ENCODE results near the gene AGAP1.

Gene AGAP1

GRCh38 chr2:235897992-235898391 is 404.1 kb downstream of the AGAP1 start:
- DNase-seq (ENCODE audit: low read depth) = no peak
- H3K4me3 ChIP-seq (ENCODE audit: low read length) = no peak overlapping the region
- TF ChIP-seq CTCF (IDR thresholded peaks at IDR 0.05; ENCODE audit: insufficient read depth, low read depth, low read length, missing control alignments) = no peak

- no peak for TF ChIP-seq CTCF (IDR thresholded peaks at IDR 0.05; ENCODE audit: insufficient read depth, low read depth, low read length, missing control alignments)
- DNase-seq (ENCODE audit: low read depth) = no peak
- H3K4me3 ChIP-seq (ENCODE audit: low read length) = no peak overlapping the region
These were observed 404.9 kb downstream of the AGAP1 start for GRCh38 chr2:235898766-235899165.

- H3K4me3 ChIP-seq (ENCODE audit: low read length) = no peak overlapping the region
- no peak for TF ChIP-seq CTCF (IDR thresholded peaks at IDR 0.05; ENCODE audit: insufficient read depth, low read depth, low read length, missing control alignments)
- peak; percentile 34 for DNase-seq (ENCODE audit: low read depth)
These were observed 406.8 kb downstream of the AGAP1 start for GRCh38 chr2:235900631-235901030.

- TF ChIP-seq CTCF (IDR thresholded peaks at IDR 0.05; ENCODE audit: insufficient read depth, low read depth, low read length, missing control alignments) = no peak
- no peak overlapping the region for H3K4me3 ChIP-seq (ENCODE audit: low read length)
- no peak for DNase-seq (ENCODE audit: low read depth)
These were observed 407.4 kb downstream of the AGAP1 start for GRCh38 chr2:235901243-235901642.

- TF ChIP-seq CTCF (IDR thresholded peaks at IDR 0.05; ENCODE audit: insufficient read depth, low read depth, low read length, missing control alignments) = no peak
- DNase-seq (ENCODE audit: low read depth) = no peak
- no peak overlapping the region for H3K4me3 ChIP-seq (ENCODE audit: low read length)
These were observed 410.1 kb downstream of the AGAP1 start for GRCh38 chr2:235903782-235904584.

- DNase-seq (ENCODE audit: low read depth) = no peak
- H3K4me3 ChIP-seq (ENCODE audit: low read length) = no peak overlapping the region
- TF ChIP-seq CTCF (IDR thresholded peaks at IDR 0.05; ENCODE audit: insufficient read depth, low read depth, low read length, missing control alignments) = no peak
These were observed 410.7 kb downstream of the AGAP1 start for GRCh38 chr2:235904585-235904931.

GRCh38 chr2:235908826-235909225 is 415.0 kb downstream of the AGAP1 start:
- DNase-seq (ENCODE audit: low read depth) = no peak
- no peak for TF ChIP-seq CTCF (IDR thresholded peaks at IDR 0.05; ENCODE audit: insufficient read depth, low read depth, low read length, missing control alignments)
- H3K4me3 ChIP-seq (ENCODE audit: low read length) = no peak overlapping the region

All from epithelial cell of esophagus (primary cell).